Fibroblast of the conjunctiva (primary cell): Measurements from ENCODE around the gene LUC7L.
A peak's percentile ranks its signal among the peaks of the same experiment; 100 is the strongest.
"Not testable (repeated sequence)": the region's sequence is repeated elsewhere in the genome, so short reads cannot be mapped to it uniquely, and the experiment has no call there.

Experiments used
- DNase-seq: peaks from one replicate; pipeline ENCODE4 v3.0.0-alpha.2; 2010; ENCODE audit warnings: low read depth

Gene LUC7L, protein sequence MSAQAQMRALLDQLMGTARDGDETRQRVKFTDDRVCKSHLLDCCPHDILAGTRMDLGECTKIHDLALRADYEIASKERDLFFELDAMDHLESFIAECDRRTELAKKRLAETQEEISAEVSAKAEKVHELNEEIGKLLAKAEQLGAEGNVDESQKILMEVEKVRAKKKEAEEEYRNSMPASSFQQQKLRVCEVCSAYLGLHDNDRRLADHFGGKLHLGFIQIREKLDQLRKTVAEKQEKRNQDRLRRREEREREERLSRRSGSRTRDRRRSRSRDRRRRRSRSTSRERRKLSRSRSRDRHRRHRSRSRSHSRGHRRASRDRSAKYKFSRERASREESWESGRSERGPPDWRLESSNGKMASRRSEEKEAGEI

DNA sequence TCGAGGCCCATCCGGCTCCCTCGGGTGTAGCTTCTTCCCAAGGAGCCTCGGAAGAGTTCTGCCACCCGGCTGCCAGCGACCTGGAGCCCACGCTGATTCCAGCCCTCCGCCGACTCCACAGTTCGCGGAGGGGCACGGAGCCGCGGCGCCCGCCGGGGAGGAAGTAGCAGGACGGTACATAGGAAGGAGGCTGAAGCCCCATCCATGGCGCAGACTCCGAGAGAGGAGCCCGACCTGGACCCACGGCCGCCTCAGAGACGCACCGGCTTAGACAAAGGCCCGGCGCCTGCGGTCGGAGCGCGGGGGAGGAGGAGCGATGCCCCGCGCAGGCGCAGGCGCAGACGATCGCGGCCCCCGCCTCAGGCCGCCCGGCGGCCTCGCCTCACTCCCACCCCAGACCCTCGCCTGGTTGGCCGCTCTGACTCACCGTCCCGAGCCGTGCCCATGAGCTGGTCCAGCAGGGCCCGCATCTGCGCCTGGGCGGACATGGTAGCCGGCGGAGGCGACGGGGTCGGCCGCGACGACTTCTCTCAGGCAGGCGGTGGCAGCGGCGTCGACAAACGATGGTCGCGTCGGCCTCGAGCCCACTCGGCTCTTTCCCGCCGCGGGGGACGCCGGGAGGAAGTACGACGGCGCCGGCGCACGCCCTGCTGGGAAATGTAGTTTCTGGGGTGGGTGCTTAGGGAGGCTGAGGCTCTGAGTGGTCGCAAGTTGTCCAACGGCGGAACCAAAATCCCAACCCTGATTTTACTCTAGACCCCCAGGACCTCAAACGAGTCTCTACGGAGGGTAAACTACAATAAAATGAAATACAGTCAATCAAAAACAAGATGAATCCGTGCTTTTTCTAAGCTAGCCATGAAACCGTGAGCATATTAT lies at the start of gene LUC7L:
Gene LUC7L (minus strand): TSS at position 598 of the 879 bp plus-strand sequence. CDS start 110 bp downstream, at position 488.
- DNase-seq = peak; percentile 47

DNA sequence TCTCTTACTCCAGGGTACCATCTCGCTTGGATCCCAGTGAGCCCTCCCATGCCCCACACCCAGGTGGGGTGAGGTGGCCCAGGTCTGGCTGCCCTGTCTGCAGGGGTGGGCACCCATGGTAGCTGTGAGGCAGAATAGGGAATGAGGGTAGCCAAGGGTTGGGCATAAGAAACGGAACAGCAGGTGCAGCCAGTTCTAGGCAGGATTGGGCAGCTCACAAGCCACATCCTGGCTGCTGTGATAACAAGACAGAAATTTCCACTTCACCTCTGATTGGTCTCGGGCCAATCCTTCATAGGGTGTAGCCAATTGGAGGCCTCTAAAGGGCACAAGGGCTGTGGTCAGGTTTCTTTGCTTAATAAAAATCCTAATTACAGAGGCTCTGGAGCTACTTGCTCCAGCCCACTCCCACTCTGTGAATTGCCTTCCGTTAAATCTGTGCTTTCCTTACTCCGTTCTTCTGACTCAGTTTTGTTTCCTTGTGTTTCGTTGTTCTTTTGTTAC lies 49.7 kb upstream of the LUC7L start:
- DNase-seq = no peak

DNA sequence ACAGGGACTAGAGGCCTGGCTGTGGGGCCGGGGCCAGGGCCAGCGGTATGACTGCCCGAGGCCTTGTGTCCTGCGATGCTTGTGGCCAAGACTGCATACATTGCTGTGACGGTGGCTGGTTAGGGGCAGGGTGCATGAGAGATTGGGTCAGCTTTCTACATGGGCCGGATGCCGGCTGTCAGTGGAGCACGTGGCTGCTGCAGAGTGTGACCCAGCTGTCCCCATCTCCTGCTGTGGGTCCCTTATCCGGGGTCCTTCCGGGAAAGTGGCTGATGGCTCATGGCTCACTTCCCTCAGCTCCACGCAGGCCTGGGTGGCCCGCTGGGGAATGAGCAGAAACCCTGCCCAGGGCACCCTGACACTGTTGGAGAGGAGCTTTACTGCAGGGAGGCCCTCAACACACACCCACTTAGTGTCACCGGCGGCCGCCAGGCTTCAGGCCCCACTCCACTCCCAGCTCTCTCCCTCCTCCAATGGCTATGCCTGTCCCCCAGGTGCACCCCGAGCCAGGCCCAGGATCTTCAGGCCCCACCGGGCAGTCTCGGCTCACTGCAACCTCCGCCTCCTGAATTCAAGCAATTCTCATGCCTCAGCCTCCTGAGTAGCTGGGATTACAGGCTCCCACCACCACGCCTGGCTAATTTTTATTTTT lies 47.3 kb upstream of the LUC7L start:
- no peak for DNase-seq

DNA sequence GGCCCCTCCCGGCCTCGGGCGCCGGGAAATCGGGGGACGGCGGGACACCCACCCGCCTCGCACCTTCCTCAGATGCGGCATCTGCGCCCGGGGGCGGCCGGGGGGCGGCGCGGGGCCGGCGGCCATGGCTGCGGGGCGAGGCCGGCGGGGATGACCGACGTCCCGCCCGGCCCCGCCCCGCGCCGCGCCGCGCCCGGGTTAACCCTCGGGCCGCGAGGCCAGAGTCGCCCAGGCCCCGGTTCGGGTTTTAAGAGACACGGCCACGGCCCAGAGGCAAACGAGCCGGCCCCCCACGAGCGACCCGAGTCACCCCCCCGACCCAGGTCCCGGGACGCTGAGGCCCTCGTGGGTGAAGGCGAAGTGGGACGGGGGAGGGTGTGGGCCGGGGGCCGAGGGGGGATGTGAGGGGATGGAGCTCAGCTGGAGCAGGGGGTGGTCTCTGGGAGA lies 46.6 kb upstream of the LUC7L start, which contains the start of gene RGS11:
Gene RGS11 (minus strand): TSS at position 159 of the 447 bp plus-strand sequence. CDS start 33 bp downstream, at position 126.
- DNase-seq = no peak

DNA sequence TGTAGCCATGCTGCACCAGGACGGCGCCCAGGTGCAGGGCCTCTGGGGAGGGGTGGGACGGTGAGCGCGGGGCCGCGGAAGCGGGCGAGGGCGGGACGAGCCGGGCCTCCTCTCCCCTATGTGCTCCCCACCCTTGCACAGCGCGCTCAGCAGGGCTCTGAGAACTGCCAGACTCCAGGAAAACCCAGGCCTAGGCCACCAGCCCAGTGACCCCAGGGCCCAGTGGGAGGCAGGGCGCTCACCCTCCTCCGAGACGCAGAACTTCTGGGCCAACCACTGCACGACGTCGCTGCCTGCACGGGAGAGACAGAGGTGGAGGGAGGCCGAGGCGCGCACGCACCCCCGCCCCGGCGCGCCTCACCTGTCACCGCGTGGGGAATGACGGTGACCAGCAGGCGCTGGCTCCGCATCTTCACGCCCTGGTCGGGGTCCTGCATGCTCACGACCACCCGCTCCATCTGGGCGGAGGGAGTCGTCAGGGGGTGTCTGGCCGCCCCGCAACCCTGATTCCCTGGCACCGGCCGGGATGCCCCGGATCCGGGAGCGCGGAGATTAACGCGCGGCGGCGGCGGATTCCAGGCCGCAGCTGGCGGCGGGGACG lies 45.9 kb upstream of the LUC7L start:
- no peak for DNase-seq

DNA sequence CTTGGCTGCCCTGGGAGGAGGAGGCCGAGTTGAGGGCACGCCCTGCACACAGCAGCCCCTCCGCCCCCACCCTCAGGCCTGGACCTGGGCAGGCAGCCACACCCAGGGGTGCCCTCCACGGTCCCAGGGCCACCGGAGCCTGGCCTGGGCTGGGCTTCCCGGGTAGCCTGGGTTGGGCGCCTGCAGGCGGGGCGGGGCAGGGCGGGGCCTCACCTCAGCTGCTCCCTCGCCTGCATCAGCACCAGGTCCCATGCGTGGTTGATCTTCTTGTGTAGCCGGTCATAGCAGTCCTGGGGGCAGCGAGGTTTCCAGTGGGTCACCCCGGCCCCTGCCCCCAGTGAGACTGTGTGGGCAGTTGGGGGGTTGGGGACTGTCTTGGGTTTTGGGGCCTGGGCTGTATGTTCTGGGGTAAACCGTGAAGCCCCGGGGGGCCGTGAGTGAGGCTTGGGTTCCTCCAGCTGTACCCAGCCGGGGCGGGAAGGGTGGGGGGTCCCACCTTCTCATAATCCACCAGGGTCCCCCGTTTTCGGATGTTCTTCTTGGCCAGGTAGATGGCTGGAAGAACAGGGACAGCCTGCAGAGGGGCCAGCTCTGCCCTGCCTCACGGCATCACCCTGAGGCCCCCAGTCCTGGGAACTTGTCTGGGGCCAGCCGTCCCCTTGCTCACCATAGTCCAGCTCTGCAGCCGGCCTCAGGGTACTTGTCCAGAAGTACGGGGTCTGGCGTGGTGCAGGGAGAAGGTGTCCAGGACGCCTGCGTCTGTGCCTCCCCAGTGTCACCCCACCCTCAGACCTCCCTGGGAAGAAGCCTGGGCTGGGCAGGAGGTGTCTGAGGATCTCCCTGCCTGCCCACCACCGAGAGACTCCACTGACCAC lies 44.5 kb upstream of the LUC7L start:
- DNase-seq = no peak

- DNase-seq = no peak
Observed at GRCh38 chr16:272633-273546, 43.6 kb upstream of the LUC7L start.

- no peak for DNase-seq
Observed at GRCh38 chr16:270381-271255, 41.4 kb upstream of the LUC7L start.

- DNase-seq = no peak
Observed at GRCh38 chr16:269061-269796, 40.0 kb upstream of the LUC7L start.

DNA sequence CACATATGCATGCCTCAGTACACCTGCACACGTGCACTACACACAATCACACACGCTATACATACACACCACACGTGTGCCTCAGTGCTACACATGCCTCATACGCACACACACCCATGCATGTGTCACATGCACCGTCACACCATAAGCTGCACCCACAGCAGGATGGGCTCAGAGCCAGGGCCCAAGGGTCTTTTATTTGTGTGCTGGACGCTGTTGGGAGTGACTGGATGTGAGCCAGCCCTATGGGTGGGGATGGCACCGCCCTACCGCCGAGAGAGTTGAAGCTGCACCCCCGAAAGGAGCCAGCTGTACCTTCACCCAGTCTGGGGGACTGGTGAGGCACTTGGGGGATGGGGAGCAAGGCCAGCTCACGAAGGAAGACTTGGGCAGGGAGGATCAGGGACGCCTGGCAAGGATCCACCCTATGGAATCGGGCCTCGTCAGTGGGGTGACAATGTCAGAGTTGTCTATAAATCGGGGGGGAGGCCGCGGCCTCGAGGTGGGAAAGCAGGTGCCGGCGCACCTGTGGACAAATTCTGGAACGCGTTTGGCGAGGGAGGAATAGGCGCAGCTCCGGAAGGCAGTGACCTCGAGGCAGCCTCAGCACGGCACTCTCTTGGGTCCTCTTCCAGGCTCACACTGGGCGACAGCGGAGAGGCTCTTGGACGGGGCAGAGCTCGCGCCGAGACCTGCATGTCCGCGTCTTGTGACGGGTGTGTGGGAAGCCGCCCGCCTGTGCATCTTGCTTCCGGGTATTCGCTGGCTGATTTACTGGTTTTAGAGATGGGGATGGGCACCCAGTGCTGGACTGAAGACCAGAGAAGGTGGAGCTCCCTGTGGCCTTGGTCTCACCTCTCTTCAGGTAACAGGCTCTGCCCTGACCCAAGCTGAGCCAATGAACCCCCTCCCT lies 39.1 kb upstream of the LUC7L start:
- DNase-seq = no peak

DNA sequence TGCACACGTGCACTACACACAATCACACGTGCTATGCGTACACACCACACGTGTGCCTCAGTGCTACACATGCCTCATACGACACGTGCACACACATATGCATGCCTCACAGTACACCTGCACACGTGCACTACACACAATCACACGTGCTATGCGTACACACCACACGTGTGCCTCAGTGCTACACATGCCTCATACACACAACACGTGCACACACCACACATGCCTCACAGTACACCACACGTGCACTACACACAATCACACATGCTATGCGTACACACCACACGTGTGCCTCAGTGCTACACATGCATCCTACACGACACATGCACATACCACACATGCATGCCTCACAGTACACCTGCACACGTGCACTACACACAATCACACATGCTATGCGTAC lies 38.3 kb upstream of the LUC7L start:
- DNase-seq = not testable (repeated sequence)

DNA sequence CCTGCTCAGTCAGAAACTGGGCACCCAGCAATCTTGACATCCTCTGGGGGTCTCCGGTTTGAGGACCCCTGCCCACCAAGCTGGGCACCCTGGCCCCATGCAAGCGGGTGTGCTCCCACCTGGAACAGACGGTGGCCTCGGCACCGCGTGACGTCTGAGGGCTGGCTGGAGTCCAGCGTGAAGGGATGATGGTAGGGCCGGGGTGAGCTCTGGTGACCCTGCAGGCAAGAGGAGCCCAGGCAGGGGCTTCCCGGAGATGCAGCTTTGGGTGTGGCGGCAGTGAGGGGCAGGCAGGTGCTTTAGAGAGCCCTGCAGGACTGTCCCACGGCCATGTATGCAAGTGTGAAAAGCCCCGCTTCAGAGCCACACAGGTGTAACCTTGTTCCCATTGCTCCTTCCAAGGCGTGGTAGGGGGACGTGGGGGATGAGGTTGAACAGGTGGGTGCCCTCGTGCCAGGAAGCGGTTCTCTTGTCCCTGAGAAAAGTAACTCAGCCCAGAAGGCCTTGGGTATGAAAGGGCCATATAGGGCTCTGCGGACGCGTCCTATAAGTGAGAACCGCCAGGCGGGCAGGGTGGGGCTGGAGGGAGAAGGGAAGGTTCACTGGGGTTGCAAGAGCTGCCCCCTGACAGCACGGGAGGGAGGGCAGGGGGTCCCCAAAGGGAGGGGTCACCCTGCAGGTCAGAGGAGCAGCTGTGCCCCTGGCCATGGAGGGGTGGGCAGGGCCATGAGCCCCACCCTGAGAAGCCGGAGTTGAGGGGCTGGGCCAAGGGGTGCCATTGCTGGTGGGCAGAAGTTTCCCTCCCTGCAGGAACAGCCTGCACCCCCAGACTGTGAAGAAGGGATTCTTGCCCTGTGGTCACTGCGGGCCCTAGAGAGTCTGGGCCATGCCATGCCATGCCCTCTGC lies 37.3 kb upstream of the LUC7L start:
- DNase-seq = no peak

GRCh38 chr16:265711-266110 lies 36.5 kb upstream of the LUC7L start:
- DNase-seq = no peak

DNA sequence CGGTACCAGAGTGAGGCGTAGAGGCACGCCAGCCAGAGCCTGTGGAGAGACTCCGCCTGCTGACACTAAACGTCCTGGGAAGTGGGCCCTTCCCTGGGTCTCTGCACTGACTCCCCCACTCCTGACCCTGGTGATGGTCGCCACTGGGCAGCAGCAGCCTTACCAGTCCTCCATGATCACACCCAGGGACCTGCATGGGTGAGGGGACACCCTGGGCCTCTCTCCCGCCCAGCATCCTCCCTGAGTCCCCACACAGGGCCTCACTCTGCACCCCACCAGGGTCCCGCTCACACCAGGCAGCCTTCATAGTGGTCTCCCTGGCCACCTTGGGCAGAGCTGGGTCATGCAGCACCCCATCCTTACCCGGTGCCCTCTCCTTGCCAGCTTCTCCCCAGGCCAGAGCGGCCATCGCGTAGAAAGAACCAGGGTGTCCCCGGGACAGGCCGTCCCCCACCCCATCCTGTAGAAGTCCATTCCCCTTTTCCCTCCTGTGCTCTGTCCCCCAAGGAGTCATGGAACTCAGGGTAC lies 35.8 kb upstream of the LUC7L start:
- DNase-seq = no peak

- DNase-seq = no peak
Observed at GRCh38 chr16:264440-264951, 35.2 kb upstream of the LUC7L start.
